GM21381 (cell line): ENCODE results near the gene KRTAP10-6.
"Not testable (repeated sequence)": the region's sequence is repeated elsewhere in the genome, so short reads cannot be mapped to it uniquely, and the experiment has no call there.

Experiments
- ATAC-seq: cut with Tn5 transposase; IDR thresholded peaks from one replicate; pipeline ENCODE4 v1.9.1; 2021; ENCODE audit warnings: mild to moderate bottlenecking, moderate library complexity; ENCODE audit not compliant: unreplicated experiment

Gene KRTAP10-6

DNA sequence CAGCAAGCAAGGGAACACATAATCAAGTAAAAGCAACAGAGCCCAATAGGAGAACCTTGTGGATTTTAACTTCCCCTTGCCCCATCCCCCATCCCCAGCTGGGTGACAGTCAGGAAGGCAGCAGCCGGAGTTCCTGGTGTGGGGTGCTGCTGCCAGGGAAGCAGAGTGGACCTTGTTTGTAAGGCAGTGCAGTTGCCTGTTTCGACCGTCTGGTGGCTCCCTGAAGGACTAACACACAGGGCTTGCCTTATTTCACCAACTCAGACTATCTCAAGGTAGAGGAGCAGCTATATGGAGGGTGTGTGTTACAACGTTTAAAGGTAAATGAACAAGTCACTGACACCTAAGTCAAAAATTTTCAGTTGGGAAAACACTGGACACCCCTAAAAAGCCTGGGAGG lies 26.2 kb upstream of the KRTAP10-6 start:
- ATAC-seq = no peak

GRCh38 chr21:44617071-44617501 lies 24.8 kb upstream of the KRTAP10-6 start:
- ATAC-seq = no peak

GRCh38 chr21:44616591-44616926 lies 24.3 kb upstream of the KRTAP10-6 start:
- no peak for ATAC-seq

GRCh38 chr21:44615911-44616590 lies 23.7 kb upstream of the KRTAP10-6 start:
- ATAC-seq = no peak

GRCh38 chr21:44615466-44615865 lies 23.2 kb upstream of the KRTAP10-6 start:
- ATAC-seq = no peak

DNA sequence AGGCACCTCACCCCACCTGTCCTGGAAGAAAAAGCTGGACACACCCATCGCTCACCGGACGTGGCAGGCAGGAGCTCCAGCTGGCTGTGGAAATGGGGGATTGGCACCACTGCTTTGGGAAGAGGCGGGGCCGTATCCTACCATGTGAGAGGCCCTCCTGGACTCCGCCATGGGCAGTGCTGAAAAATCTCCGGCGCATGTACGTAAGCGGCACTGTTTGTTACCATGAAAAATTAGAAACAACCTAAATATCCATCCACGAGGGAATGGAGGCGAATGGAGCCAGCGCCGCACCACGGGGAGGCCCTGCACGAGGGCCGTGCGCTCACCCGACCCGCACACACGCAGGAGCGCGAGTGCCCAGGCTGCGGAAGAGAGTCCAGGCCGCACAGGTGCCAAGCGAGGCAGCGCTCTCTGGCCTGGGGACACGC lies 22.7 kb upstream of the KRTAP10-6 start:
- no peak for ATAC-seq

- ATAC-seq = no peak
Observed at GRCh38 chr21:44614161-44614631, 21.9 kb upstream of the KRTAP10-6 start.

- ATAC-seq = no peak
Observed at GRCh38 chr21:44613386-44614155, 21.3 kb upstream of the KRTAP10-6 start.

- no peak for ATAC-seq
Observed at GRCh38 chr21:44612669-44613229, 20.4 kb upstream of the KRTAP10-6 start.

DNA sequence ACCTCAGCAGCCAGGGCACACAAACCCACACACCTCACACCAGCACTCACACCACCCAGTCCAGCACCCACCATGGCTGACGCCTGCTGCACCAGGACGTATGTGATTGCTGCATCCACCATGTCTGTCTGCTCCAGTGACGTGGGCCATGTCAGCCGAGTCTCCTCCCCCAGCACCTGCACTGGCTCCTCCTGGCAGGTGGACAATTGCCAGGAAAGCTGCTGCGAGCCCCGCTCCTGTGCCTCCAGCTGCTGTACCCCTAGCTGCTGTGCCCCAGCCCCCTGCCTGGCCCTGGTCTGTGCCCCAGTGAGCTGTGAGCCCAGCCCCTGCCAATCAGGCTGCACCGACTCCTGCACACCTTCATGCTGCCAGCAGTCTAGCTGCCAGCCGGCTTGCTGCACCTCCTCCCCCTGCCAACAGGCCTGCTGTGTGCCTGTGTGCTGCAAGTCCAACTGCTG lies 19.8 kb upstream of the KRTAP10-6 start, which contains the start of gene KRTAP10-8:
Gene KRTAP10-8 (plus strand): TSS at position 51 of the 458 bp plus-strand sequence. CDS start 22 bp downstream, at position 73.
- no peak for ATAC-seq

GRCh38 chr21:44611551-44611950 lies 19.2 kb upstream of the KRTAP10-6 start:
- no peak for ATAC-seq

DNA sequence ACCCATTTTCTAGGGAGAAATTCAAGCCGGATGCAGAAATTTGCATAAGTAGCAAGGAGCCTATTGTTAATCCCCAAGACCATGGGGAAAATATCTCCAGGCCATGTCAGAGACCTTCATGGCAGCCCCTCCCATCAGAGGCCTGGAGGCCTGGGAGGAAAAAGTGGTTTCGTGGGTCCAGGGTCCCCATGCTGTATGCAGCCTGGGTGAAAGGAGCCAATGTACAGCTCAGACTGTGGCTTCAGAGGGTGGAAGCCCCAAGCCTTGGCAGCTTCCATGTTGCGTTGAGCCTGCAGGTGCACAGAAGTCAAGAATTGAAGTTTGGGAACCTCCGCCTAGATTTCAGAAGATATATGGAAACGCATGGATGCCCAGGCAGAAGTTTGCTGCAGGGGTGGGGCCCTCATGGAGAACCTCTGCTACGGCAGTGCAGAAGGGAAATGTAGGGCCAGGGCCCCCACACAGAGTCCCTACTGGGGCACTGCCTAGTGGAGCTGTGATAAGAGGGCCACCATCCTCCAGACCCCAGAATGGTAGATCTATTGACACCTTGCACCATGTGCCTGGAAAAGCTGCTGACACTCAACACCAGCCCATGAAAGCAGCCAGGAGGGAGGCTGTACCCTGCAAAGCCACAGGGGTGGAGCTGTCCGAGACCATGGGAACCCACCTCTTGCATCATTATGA lies 18.0 kb upstream of the KRTAP10-6 start:
- ATAC-seq = not testable (repeated sequence)

DNA sequence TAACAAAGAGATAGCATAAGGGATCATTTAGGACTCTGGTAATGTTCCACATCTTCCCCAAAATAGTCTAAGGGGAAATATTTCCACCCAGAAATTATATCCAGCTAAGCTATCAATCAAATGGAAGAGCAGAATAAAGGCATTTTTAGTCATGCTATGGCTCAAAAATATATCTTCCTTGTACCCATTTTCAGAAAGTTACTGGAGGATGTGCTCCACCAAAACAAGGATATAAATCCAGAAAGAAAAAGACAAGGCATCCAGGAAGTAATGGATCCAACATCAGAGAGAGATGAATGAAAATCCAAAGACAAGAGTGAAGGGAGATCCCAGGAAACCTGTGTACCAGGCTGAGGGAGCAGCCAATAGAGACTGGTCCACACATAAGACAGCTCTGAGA lies 16.9 kb upstream of the KRTAP10-6 start:
- ATAC-seq = no peak

GRCh38 chr21:44606495-44606894 lies 14.2 kb upstream of the KRTAP10-6 start:
- no peak for ATAC-seq

- ATAC-seq = no peak
Observed at GRCh38 chr21:44603911-44604310, 11.6 kb upstream of the KRTAP10-6 start.

GRCh38 chr21:44603109-44603875 lies 11.0 kb upstream of the KRTAP10-6 start:
- ATAC-seq = no peak

DNA sequence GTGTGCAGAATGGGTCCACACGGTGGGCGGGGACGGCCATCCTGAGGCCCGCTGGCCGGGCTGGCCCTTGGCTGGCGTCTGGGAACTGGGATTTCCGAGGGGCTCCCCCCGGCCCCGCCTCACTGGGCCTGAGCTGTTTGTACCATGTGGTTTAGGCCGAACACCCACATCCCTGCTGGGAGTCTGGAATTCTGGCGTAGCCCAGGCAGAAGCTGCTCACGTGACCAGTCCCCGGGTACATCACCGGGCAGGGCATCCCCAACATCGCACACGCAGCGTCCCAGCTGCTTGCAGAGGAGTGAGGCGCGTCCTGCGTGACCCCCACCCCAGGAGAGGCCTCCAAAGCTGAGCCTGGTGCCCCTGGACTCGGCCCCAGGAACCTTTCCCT lies 10.2 kb upstream of the KRTAP10-6 start:
- ATAC-seq = no peak

- ATAC-seq = no peak
Observed at GRCh38 chr21:44601596-44602462, 9.5 kb upstream of the KRTAP10-6 start.

DNA sequence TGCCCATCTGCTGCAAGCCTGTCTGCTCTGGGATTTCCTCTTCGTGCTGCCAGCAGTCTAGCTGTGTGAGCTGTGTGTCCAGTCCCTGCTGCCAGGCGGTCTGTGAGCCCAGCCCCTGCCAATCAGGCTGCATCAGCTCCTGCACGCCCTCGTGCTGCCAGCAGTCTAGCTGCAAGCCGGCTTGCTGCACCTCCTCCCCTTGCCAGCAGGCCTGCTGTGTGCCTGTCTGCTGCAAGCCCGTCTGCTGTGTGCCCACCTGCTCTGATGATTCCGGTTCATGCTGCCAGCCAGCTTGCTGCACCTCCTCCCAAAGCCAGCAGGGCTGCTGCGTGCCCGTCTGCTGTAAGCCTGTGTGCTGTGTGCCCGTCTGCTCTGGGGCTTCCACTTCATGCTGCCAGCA lies 8.8 kb upstream of the KRTAP10-6 start:
- ATAC-seq = not testable (repeated sequence)
